Activated B cell treated with CpG ODN at 0.5 μM for 24 hours (primary cell): ENCODE results near the gene ABCB8. TPM values are rescaled to one million over a fixed set of nuclear protein-coding genes. Genes with fewer than 3 reads are reported as not detected.

Experiments
- ATAC-seq: fragments of 200-7000 bp; cut with Tn5 transposase; one replicate; pipeline ENCODE4 v1.10.0; 2021; ENCODE audit warnings: low read depth, mild to moderate bottlenecking, moderate library complexity
- CTCF ChIA-PET: fragments of 350-600 bp; sonication (Branson Sonifier 250); formaldehyde crosslinking; loops from one replicate; lab custom pipeline; 2021; ENCODE audit warnings: antibody characterized with exemption; lab: Charles Lee
- POLR2A ChIA-PET: fragments of 350-600 bp; sonication (Branson Sonifier 250); formaldehyde crosslinking; loops from one replicate; lab custom pipeline; 2021; ENCODE audit warnings: antibody characterized with exemption; lab: Charles Lee
- DNase-seq: peaks from one replicate; pipeline ENCODE4 v3.0.0; 2022
- H3K27ac Mint-ChIP-seq: one replicate; pipeline ENCODE4 v1.8.0; 2020; ENCODE audit warnings: mixed read lengths
- H3K27me3 Mint-ChIP-seq: one replicate; pipeline ENCODE4 v1.8.0; 2021; ENCODE audit warnings: mixed read lengths
- H3K36me3 Mint-ChIP-seq: one replicate; pipeline ENCODE4 v1.8.0; 2021; ENCODE audit warnings: low read depth, mixed read lengths
- H3K4me1 Mint-ChIP-seq: one replicate; pipeline ENCODE4 v1.8.0; 2021; ENCODE audit warnings: mixed read lengths
- H3K4me3 Mint-ChIP-seq: one replicate; pipeline ENCODE4 v1.8.0; 2020; ENCODE audit warnings: mild to moderate bottlenecking, mixed read lengths
- H3K9me3 Mint-ChIP-seq: one replicate; pipeline ENCODE4 v1.8.0; 2020; ENCODE audit warnings: mixed read lengths
- CTCF ChIP-seq: fragments of 200-600 bp; IDR thresholded peaks from one replicate; pipeline ENCODE4 v1.8.0; 2022; ENCODE audit warnings: antibody characterized with exemption, mild to moderate bottlenecking
- intact Hi-C: fragments of 100-400 bp; cut with micrococcal nuclease; formaldehyde crosslinking; loops from one replicate; pipeline ENCODE4 v1.15.1; 2024
- total RNA-seq: library from RNA; stranded (reverse); gene quantifications from 2 replicates; pipeline ENCODE4 v1.2.3, GENCODE V29; 2022

ABCB8 gene
- total RNA-seq, 1 donor from 2014 or later = 46.5 TPM

- Mint-ChIP-seq H3K4me3 (no peak overlapping the region), H3K27ac (no peak overlapping the region)
- no peak for TF ChIP-seq CTCF
Observed at GRCh38 chr7:151006590-151007300, 21.5 kb upstream of the ABCB8 start.

DNA sequence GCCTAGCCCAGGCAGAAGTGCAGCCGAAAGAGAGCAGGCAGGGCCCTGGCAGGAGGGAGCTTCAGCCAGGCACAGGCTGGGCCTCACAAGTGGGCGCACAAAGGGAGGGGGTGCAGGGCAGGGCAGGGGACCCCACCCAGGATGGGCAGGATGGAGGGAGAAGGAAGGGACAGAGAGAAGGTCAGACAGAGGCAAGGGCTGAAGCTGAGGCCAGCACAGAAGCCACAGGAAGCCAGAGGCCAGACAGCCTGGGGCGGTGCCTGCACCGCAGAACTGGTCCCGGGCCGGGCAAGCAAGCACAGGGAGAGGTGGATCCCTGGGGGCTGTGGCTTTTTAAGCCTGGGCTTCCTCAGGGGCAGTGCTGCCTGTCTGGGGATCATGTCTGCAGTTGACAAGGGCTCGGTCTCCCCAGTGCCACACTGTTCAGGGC, 20.8 kb upstream of the ABCB8 start:
- ATAC-seq (no peak), DNase-seq (no peak)
- Mint-ChIP-seq H3K9me3 (no peaks in the 10 kb centered on the region), H3K4me3 (no peak overlapping the region), H3K4me1 (peaks cover 13% of the 10 kb centered on the region), H3K36me3 (no peaks in the 10 kb centered on the region), H3K27me3 (peaks cover 6% of the 10 kb centered on the region), H3K27ac (no peak overlapping the region)
- ChIA-PET CTCF (interaction anchor here (1.5 to 3.2 kb wide), 3 partner anchors 11 to 45 kb away, joined by 5 to 12 read pairs (median 7); no protein-coding TSS in a partner anchor), POLR2A (no interaction called here)
- intact Hi-C loops = no loop called here
- TF ChIP-seq CTCF = no peak

More at GRCh38 chr7:151006590-151007300, 21.5 kb upstream of the ABCB8 start:
- POLR2A ChIA-PET = no interaction called here
- CTCF ChIA-PET = interaction anchor here (2.3 kb wide), 1 partner anchor 11 kb away, joined by 7 read pairs; no protein-coding TSS in a partner anchor
- intact Hi-C loops = no loop called here
- ATAC-seq (no peak), DNase-seq (no peak)
- no peaks in the 10 kb centered on the region for H3K9me3 Mint-ChIP-seq
- peaks cover 9% of the 10 kb centered on the region for H3K4me1 Mint-ChIP-seq
- peaks cover 6% of the 10 kb centered on the region for H3K27me3 Mint-ChIP-seq
- no peaks in the 10 kb centered on the region for H3K36me3 Mint-ChIP-seq

- H3K27me3 Mint-ChIP-seq = peaks cover 6% of the 10 kb centered on the region
- H3K9me3 Mint-ChIP-seq = no peaks in the 10 kb centered on the region
- no peaks in the 10 kb centered on the region for H3K36me3 Mint-ChIP-seq
- CTCF ChIA-PET = interaction anchor here (1.5 to 3.2 kb wide), 3 partner anchors 10 to 46 kb away, joined by 5 to 12 read pairs (median 7); no protein-coding TSS in a partner anchor
- no peak for TF ChIP-seq CTCF
- peak overlapping the region; percentile 52 for H3K4me3 Mint-ChIP-seq
- intact Hi-C loops = loop anchor here (2.0 kb wide), 1 partner anchor 45 kb away; no protein-coding TSS in a partner anchor
- peaks cover 18% of the 10 kb centered on the region for H3K4me1 Mint-ChIP-seq
- ATAC-seq = no peak
- DNase-seq = no peak
- H3K27ac Mint-ChIP-seq = no peak overlapping the region
- POLR2A ChIA-PET = no interaction called here
Observed at GRCh38 chr7:151008143-151008510, 20.1 kb upstream of the ABCB8 start.

DNA sequence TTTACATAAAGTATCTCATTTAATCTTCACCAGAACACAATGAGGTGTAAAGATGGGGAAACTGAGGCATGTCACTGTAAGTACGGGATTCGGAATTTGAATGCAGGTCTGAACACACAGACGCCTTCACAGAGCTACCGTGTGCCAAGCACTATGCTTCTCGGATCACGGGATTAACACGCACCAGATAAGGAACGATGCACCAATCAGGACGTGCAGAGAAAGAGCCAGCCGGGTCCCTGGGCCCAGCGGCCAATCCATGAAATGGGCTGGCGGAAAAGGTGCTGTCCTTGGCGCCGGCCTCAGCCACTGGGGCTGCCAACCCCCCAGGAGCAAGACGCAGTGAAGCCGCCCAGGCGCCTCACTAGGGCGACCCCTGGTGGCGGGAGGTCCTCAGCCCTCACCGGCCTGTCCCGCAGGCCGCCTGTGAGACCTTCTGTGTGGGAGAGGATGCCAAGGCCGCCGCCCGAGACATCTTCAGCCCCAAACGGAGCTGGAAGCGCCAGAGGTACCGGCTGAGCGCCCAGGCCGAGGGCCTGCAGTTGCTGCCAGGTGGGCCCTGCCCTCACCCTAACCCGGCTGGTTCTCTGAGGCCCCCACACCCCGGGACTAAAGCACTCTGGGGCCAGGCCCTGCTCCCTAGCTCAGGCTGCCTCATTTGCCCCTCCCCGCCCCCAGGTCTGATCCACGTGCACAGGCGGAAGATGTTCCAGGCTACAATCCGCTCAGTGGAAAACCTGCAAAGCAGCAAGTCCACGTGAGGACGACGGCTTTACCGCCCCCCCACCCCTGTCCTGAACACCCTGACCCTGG, 19.5 kb upstream of the ABCB8 start:
- DNase-seq (peak; percentile 67), ATAC-seq (peak; percentile 61)
- ChIA-PET CTCF (interaction anchor here (1.2 to 3.2 kb wide), 4 partner anchors 9 to 101 kb away, joined by 4 to 12 read pairs (median 6); no protein-coding TSS in a partner anchor), POLR2A (no interaction called here)
- peaks cover 2% of the 10 kb centered on the region for H3K27me3 Mint-ChIP-seq
- H3K4me1 Mint-ChIP-seq = peaks cover 20% of the 10 kb centered on the region
- no peak overlapping the region for H3K27ac Mint-ChIP-seq
- intact Hi-C loops = loop anchor here (2.0 kb wide), 1 partner anchor 46 kb away; no protein-coding TSS in a partner anchor
- no peaks in the 10 kb centered on the region for H3K9me3 Mint-ChIP-seq
- TF ChIP-seq CTCF = no peak
- peak overlapping the region; percentile 52 for H3K4me3 Mint-ChIP-seq
- no peaks in the 10 kb centered on the region for H3K36me3 Mint-ChIP-seq
